HEK293 (cell line): Measurements from ENCODE around the gene PRRG4.

Source experiments
- AEBP2 ChIP-seq: fragments of 450-650 bp; formaldehyde crosslinking; IDR thresholded peaks from 2 replicates; pipeline ENCODE4 v1.5.1; 2016; ENCODE audit warnings: missing biosample characterization, missing genetic modification characterization, borderline replicate concordance
- BCL6B ChIP-seq: fragments of 450-650 bp; formaldehyde crosslinking; IDR thresholded peaks from 2 replicates; pipeline ENCODE4 v1.5.1; 2017; ENCODE audit warnings: missing biosample characterization, missing genetic modification characterization
- GLIS1 ChIP-seq: fragments of 450-650 bp; formaldehyde crosslinking; IDR thresholded peaks from 2 replicates; pipeline ENCODE4 v1.5.1; 2016; ENCODE audit warnings: missing biosample characterization, missing genetic modification characterization
- INSM2 ChIP-seq: fragments of 450-650 bp; formaldehyde crosslinking; IDR thresholded peaks from 2 replicates; pipeline ENCODE4 v1.5.1; 2016; ENCODE audit warnings: missing biosample characterization, missing genetic modification characterization
- KLF7 ChIP-seq: fragments of 450-650 bp; formaldehyde crosslinking; IDR thresholded peaks from 2 replicates; pipeline ENCODE4 v1.5.1; 2016; ENCODE audit warnings: missing biosample characterization, missing genetic modification characterization, borderline replicate concordance
- OSR2 ChIP-seq: fragments of 450-650 bp; formaldehyde crosslinking; IDR thresholded peaks from 2 replicates; pipeline ENCODE4 v1.5.1; 2016; ENCODE audit warnings: missing biosample characterization, missing genetic modification characterization
- ZBTB6 ChIP-seq: fragments of 450-650 bp; formaldehyde crosslinking; IDR thresholded peaks from 2 replicates; pipeline ENCODE4 v1.5.1; 2017; ENCODE audit warnings: missing biosample characterization, missing genetic modification characterization
- ZBTB7A ChIP-seq: fragments of 450-650 bp; formaldehyde crosslinking; IDR thresholded peaks from 2 replicates; pipeline ENCODE4 v1.5.1; 2016; ENCODE audit warnings: low read depth, missing biosample characterization, missing genetic modification characterization
- ZFHX2 ChIP-seq: fragments of 450-650 bp; formaldehyde crosslinking; conservative IDR thresholded peaks from 2 replicates; pipeline ENCODE4 v1.5.1; 2016; ENCODE audit warnings: missing biosample characterization, missing genetic modification characterization
- ZNF138 ChIP-seq: fragments of 450-650 bp; formaldehyde crosslinking; IDR thresholded peaks from 2 replicates; pipeline ENCODE4 v1.5.1; 2016; ENCODE audit warnings: missing biosample characterization, missing genetic modification characterization, borderline replicate concordance
- ZNF140 ChIP-seq: fragments of 450-650 bp; formaldehyde crosslinking; IDR thresholded peaks from 2 replicates; pipeline ENCODE4 v1.5.1; 2016; ENCODE audit warnings: missing biosample characterization, missing genetic modification characterization
- ZNF157 ChIP-seq: fragments of 450-650 bp; formaldehyde crosslinking; IDR thresholded peaks from 2 replicates; pipeline ENCODE4 v1.5.1; 2016; ENCODE audit warnings: missing biosample characterization, missing genetic modification characterization
- ZNF19 ChIP-seq: fragments of 450-650 bp; formaldehyde crosslinking; IDR thresholded peaks from 2 replicates; pipeline ENCODE4; 2016; ENCODE audit warnings: missing biosample characterization, missing genetic modification characterization, low read depth
- ZNF266 ChIP-seq: fragments of 450-650 bp; formaldehyde crosslinking; IDR thresholded peaks from 2 replicates; pipeline ENCODE4 v1.5.1; 2016; ENCODE audit warnings: missing biosample characterization, missing genetic modification characterization, low read depth
- ZNF280C ChIP-seq: fragments of 450-650 bp; formaldehyde crosslinking; IDR thresholded peaks from 2 replicates; pipeline ENCODE4 v1.5.1; 2016; ENCODE audit warnings: missing biosample characterization, missing genetic modification characterization
- ZNF292 ChIP-seq: fragments of 450-650 bp; formaldehyde crosslinking; IDR thresholded peaks from 2 replicates; pipeline ENCODE4 v1.5.1; 2016; ENCODE audit warnings: low read depth, missing biosample characterization, missing genetic modification characterization, borderline replicate concordance
- ZNF302 ChIP-seq: fragments of 450-650 bp; formaldehyde crosslinking; IDR thresholded peaks from 2 replicates; pipeline ENCODE4 v1.5.1; 2016; ENCODE audit warnings: missing biosample characterization, missing genetic modification characterization, low read depth
- ZNF544 ChIP-seq: fragments of 450-650 bp; formaldehyde crosslinking; IDR thresholded peaks from 2 replicates; pipeline ENCODE4 v1.5.0; 2017; ENCODE audit warnings: missing biosample characterization, missing genetic modification characterization
- ZNF548 ChIP-seq: fragments of 450-650 bp; formaldehyde crosslinking; IDR thresholded peaks from 2 replicates; pipeline ENCODE4 v1.5.1; 2016; ENCODE audit warnings: missing biosample characterization, missing genetic modification characterization
- ZNF555 ChIP-seq: fragments of 450-650 bp; formaldehyde crosslinking; conservative IDR thresholded peaks from 2 replicates; pipeline ENCODE4 v1.5.1; 2017; ENCODE audit warnings: missing biosample characterization, mild to moderate bottlenecking, missing genetic modification characterization, inconsistent platforms
- ZNF560 ChIP-seq: fragments of 450-650 bp; formaldehyde crosslinking; IDR thresholded peaks from 2 replicates; pipeline ENCODE4 v1.5.1; 2017; ENCODE audit warnings: missing biosample characterization, missing genetic modification characterization, borderline replicate concordance
- ZNF585B ChIP-seq: fragments of 450-650 bp; formaldehyde crosslinking; IDR thresholded peaks from 2 replicates; pipeline ENCODE4 v1.5.1; 2016; ENCODE audit warnings: missing biosample characterization, missing genetic modification characterization
- ZNF621 ChIP-seq: fragments of 450-650 bp; formaldehyde crosslinking; IDR thresholded peaks from 2 replicates; pipeline ENCODE4 v1.5.1; 2017; ENCODE audit warnings: missing biosample characterization, missing genetic modification characterization
- ZNF658 ChIP-seq: fragments of 450-650 bp; formaldehyde crosslinking; IDR thresholded peaks from 2 replicates; pipeline ENCODE4; 2016; ENCODE audit warnings: missing biosample characterization, missing genetic modification characterization
- ZNF704 ChIP-seq: fragments of 450-650 bp; formaldehyde crosslinking; IDR thresholded peaks from 2 replicates; pipeline ENCODE4 v1.5.1; 2016; ENCODE audit warnings: missing biosample characterization, missing genetic modification characterization
- ZNF768 ChIP-seq: fragments of 450-650 bp; formaldehyde crosslinking; IDR thresholded peaks from 2 replicates; pipeline ENCODE4 v1.5.1; 2018; ENCODE audit warnings: missing biosample characterization, mild to moderate bottlenecking, missing genetic modification characterization
- ZSCAN4 ChIP-seq: fragments of 450-650 bp; formaldehyde crosslinking; IDR thresholded peaks from 2 replicates; pipeline ENCODE4 v1.5.1; 2017; ENCODE audit warnings: missing biosample characterization, missing genetic modification characterization

PRRG4 gene

GRCh38 chr11:32891657-32892354, 62.1 kb downstream of the PRRG4 start (continued):
- TF ChIP-seq BCL6B (tag by site-specific recombination) (0 out of 2 replicates have a peak, but pooled peaks have one; percentile 37), ZSCAN4 (tag by site-specific recombination) (peak; percentile 37; the same call in 1 of the 2 replicates), ZNF266 (no peak), AEBP2 (tag by site-specific recombination) (0 out of 2 replicates have a peak, but pooled peaks have one; percentile 35), ZNF157 (tag by site-specific recombination) (no peak), ZNF544 (no peak), KLF7 (tag by site-specific recombination) (peak; percentile 42; the same call in 1 of the 2 replicates), GLIS1 (tag by site-specific recombination) (peak; percentile 74), ZNF140 (tag by site-specific recombination) (no peak), ZNF138 (tag by site-specific recombination) (no peak), ZNF704 (no peak), ZNF302 (tag by site-specific recombination) (no peak), INSM2 (tag by site-specific recombination) (peak; percentile 90), ZNF585B (tag by site-specific recombination) (no peak), ZNF768 (tag by site-specific recombination) (no peak), ZNF560 (no peak), ZBTB7A (tag by site-specific recombination) (0 out of 2 replicates have a peak, but pooled peaks have one; percentile 18), ZNF292 (no peak), ZNF621 (tag by site-specific recombination) (no peak), ZNF658 (tag by site-specific recombination) (no peak), ZNF548 (tag by site-specific recombination) (no peak), ZNF280C (tag by site-specific recombination) (no peak), OSR2 (peak; percentile 94), ZFHX2 (tag by site-specific recombination) (no peak), ZNF19 (tag by site-specific recombination) (no peak), ZNF555 (no peak), ZBTB6 (peak; percentile 9; the same call in 1 of the 2 replicates)
